Fibroblast of skin of left biceps (primary cell): Measurements from ENCODE around the gene PDIA5.
A peak's percentile ranks its signal among the peaks of the same experiment; 100 is the strongest.

Experiments
- DNase-seq, 2 experiments: peaks; one replicate each; pipeline ENCODE4 v3.0.0-alpha.2; 2013; ENCODE audit warnings: low read depth in 2 of 2

Gene PDIA5

GRCh38 chr3:123119388-123119787, 52.6 kb downstream of the PDIA5 start:
- no peak for DNase-seq

GRCh38 chr3:123119802-123120201, 53.0 kb downstream of the PDIA5 start:
- no peak for DNase-seq

- no peak for DNase-seq
Measured at GRCh38 chr3:123120573-123120972, 53.7 kb downstream of the PDIA5 start.

GRCh38 chr3:123122057-123122456, 55.2 kb downstream of the PDIA5 start:
- DNase-seq: no peak

GRCh38 chr3:123122525-123123315, 55.9 kb downstream of the PDIA5 start:
- no peak for DNase-seq

- DNase-seq: no peak
Measured at GRCh38 chr3:123123716-123124616, 57.1 kb downstream of the PDIA5 start.

GRCh38 chr3:123124971-123125370, 58.1 kb downstream of the PDIA5 start:
- DNase-seq: no peak

- DNase-seq: no peak
Measured at GRCh38 chr3:123126031-123126430, 59.2 kb downstream of the PDIA5 start.

GRCh38 chr3:123126653-123127052, 59.8 kb downstream of the PDIA5 start:
- no peak for DNase-seq

- DNase-seq: no peak
Measured at GRCh38 chr3:123129092-123129491, 62.3 kb downstream of the PDIA5 start.

- no peak for DNase-seq
Measured at GRCh38 chr3:123129532-123129931, 62.7 kb downstream of the PDIA5 start.

- no peak for DNase-seq
Measured at GRCh38 chr3:123130079-123130750, 63.4 kb downstream of the PDIA5 start.

GRCh38 chr3:123134671-123135070, 67.8 kb downstream of the PDIA5 start:
- no peak for DNase-seq

- no peak for DNase-seq
Measured at GRCh38 chr3:123137001-123137400, 70.2 kb downstream of the PDIA5 start.

GRCh38 chr3:123138839-123139444, 72.1 kb downstream of the PDIA5 start:
- peak; percentile 80 to 83 for DNase-seq

- DNase-seq: no peak
Measured at GRCh38 chr3:123139522-123139921, 72.7 kb downstream of the PDIA5 start.

GRCh38 chr3:123140550-123140949, 73.7 kb downstream of the PDIA5 start:
- DNase-seq: no peak

GRCh38 chr3:123141276-123141675, 74.5 kb downstream of the PDIA5 start:
- no peak for DNase-seq

- no peak for DNase-seq
Measured at GRCh38 chr3:123143669-123144411, 77.0 kb downstream of the PDIA5 start.

GRCh38 chr3:123147754-123148535, 81.1 kb downstream of the PDIA5 start:
- DNase-seq: no peak
